H1 (cell line): ENCODE data around the gene PRKD1. TPM values are rescaled to one million over a fixed set of nuclear protein-coding genes. Genes with fewer than 3 reads are reported as not detected.

Experiments used
- JUN ChIP-seq: IDR thresholded peaks from 2 replicates; pipeline ENCODE4 v1.6.1; 2011; ENCODE audit warnings: low read depth, mild to moderate bottlenecking, improper control_type of control experiment, low read length
- PHF8 ChIP-seq: fragments of 200-600 bp; sonication (generic); conservative IDR thresholded peaks from 2 replicates; pipeline ENCODE4 v1.7.1; 2012; ENCODE audit warnings: low read depth, mild to moderate bottlenecking, inconsistent platforms, low read length, moderate library complexity
- SAP30 ChIP-seq: fragments of 300-600 bp; sonication (generic); IDR thresholded peaks from 2 replicates; pipeline ENCODE4 v1.7.1; 2012; ENCODE audit warnings: low read length, moderate library complexity, mild to moderate bottlenecking, inconsistent platforms; ENCODE audit not compliant: insufficient read depth, insufficient replicate concordance
- SUZ12 ChIP-seq: fragments of 200-600 bp; sonication (generic); IDR thresholded peaks from 2 replicates; pipeline ENCODE4 v1.6.1; 2012; ENCODE audit warnings: mild to moderate bottlenecking, inconsistent platforms, low read length, moderate library complexity, mixed read lengths
- TAF1 ChIP-seq: IDR thresholded peaks from 2 replicates; pipeline ENCODE4 v1.6.1; 2011; ENCODE audit warnings: mild to moderate bottlenecking, low read depth, low read length
- YY1 ChIP-seq: IDR thresholded peaks from 2 replicates; pipeline ENCODE4 v1.6.1; 2011; ENCODE audit warnings: low read depth, mild to moderate bottlenecking, low read length
- polyA plus RNA-seq, 7 experiments: library from polyadenylated mRNA; depleted of rRNA in 3 of 7; stranded (reverse) in 5 of 7; unstranded in 2 of 7; fragments of >200 nt in 5 of 7; fragments of 200-250 nt in 2 of 7; gene quantifications; 1 replicate in 5 of 7; 2 replicates in 1 of 7; 4 replicates in 1 of 7; pipeline versions ENCODE4 v1.2.1 to v1.2.3, GENCODE V29; 2011 to 2013; ENCODE audit warnings: missing spikeins in 2 of 7, mixed read lengths in 2 of 7
- total RNA-seq: library from RNA; stranded (reverse); fragmentation: NEBNext Ultra II Directional; extraction: Animal tissue kit (Norgen Biotek cat#: 25700); gene quantifications from 2 replicates; pipeline ENCODE4 v1.2.1, GENCODE V29; 2021

The PRKD1 gene
- total and polyA plus RNA-seq, 2 of the 8 experiments (the other 6 are each of a cell fraction or from before 2014, with no cell fraction given) = 3.6 to 6.8 TPM

DNA sequence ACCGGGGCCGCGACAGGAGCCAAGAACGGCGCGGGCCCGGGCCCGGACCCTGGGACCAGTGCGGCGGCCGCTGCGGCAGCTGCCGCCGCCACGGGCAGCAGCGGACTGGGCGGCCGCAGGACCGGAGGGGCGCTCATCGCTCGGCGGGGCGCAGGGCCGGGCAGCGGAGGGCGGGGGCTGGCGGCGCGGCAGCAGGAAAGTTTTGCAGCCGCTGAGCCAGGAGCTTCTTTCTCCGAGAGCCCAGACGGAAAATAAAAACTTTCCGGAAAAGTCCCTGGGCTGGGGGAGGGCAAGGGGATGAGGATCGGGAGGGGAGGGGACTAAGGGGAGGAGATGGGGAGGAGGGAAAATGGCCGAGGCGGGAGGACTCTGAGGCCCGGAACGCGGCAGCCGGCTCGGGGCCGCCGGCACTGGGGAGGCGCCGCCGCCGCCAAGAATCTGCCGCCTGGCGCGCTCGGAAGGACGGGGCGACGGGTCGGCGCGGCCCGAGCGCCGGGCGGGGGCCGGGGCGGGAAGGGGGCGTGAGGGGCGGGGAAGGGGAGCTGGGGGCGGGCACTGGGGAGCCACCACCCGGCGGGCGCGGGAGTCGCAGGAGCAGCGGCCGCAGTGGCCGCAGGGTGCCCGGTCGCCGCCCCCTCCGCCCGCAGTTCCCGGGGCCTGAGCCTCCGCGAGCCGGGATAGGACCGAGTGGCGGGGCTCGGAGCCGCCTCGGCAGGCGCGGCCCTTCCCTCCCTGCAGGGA, at the start of gene PRKD1 (continued):
- peak; percentile 24; the same call in 1 of the 2 replicates for TF ChIP-seq PHF8
- no peak for TF ChIP-seq SAP30
- TF ChIP-seq TAF1 = 0 out of 2 replicates have a peak, but pooled peaks have one; percentile 21
- peak; percentile 53; the same call in 1 of the 2 replicates for TF ChIP-seq YY1
- no peak for TF ChIP-seq JUN
- 0 out of 2 replicates have a peak, but pooled peaks have one; percentile 5 for TF ChIP-seq SUZ12
